Measurements from ENCODE around the gene GKAP1. TPM values are rescaled to one million over a fixed set of nuclear protein-coding genes. Genes with fewer than 3 reads are reported as not detected.

GKAP1 gene
- total RNA-seq, 1 experiment from 2014 or later: 7.5 TPM

GRCh38 chr9:83722726-83723495 is 94.7 kb downstream of the GKAP1 start:
- no peak overlapping the region for H3K4me3 Mint-ChIP-seq (ENCODE audit: low read depth, unreplicated experiment)
- no peaks in the 10 kb centered on the region for H3K27me3 Mint-ChIP-seq (ENCODE audit: unreplicated experiment)
- H3K9me3 Mint-ChIP-seq (ENCODE audit: low read depth, unreplicated experiment): no peaks in the 10 kb centered on the region
- no peak for TF ChIP-seq CTCF (IDR thresholded peaks at IDR 0.05; ENCODE audit: unreplicated experiment)
- no peaks in the 10 kb centered on the region for H3K36me3 Mint-ChIP-seq (ENCODE audit: insufficient read depth, unreplicated experiment)
- CTCF ChIA-PET: no interaction called here
- BruUV-seq (replicated peaks): no TSS peak
- no peak overlapping the region for H3K27ac Mint-ChIP-seq (ENCODE audit: unreplicated experiment)
- DNase-seq: no peak
- H3K4me1 Mint-ChIP-seq (ENCODE audit: low read depth, unreplicated experiment): no peaks in the 10 kb centered on the region
- intact Hi-C loops (cut with micrococcal nuclease; ENCODE audit: unreplicated experiment): no loop called here

- H3K4me1 Mint-ChIP-seq (ENCODE audit: low read depth, unreplicated experiment): no peaks in the 10 kb centered on the region
- intact Hi-C loops (cut with micrococcal nuclease; ENCODE audit: unreplicated experiment): no loop called here
- TF ChIP-seq CTCF (IDR thresholded peaks at IDR 0.05; ENCODE audit: unreplicated experiment): no peak
- no TSS peak for BruUV-seq (replicated peaks)
- no peaks in the 10 kb centered on the region for H3K9me3 Mint-ChIP-seq (ENCODE audit: low read depth, unreplicated experiment)
- no peak overlapping the region for H3K4me3 Mint-ChIP-seq (ENCODE audit: low read depth, unreplicated experiment)
- DNase-seq: no peak
- no peak overlapping the region for H3K27ac Mint-ChIP-seq (ENCODE audit: unreplicated experiment)
- H3K27me3 Mint-ChIP-seq (ENCODE audit: unreplicated experiment): no peaks in the 10 kb centered on the region
- CTCF ChIA-PET: no interaction called here
- no peaks in the 10 kb centered on the region for H3K36me3 Mint-ChIP-seq (ENCODE audit: insufficient read depth, unreplicated experiment)
Observed at GRCh38 chr9:83721509-83721908, 96.1 kb downstream of the GKAP1 start.

- DNase-seq: no peak
- intact Hi-C loops (cut with micrococcal nuclease; ENCODE audit: unreplicated experiment): no loop called here
- no peaks in the 10 kb centered on the region for H3K36me3 Mint-ChIP-seq (ENCODE audit: insufficient read depth, unreplicated experiment)
- BruUV-seq (replicated peaks): no TSS peak
- no peak overlapping the region for H3K4me3 Mint-ChIP-seq (ENCODE audit: low read depth, unreplicated experiment)
- no peak for TF ChIP-seq CTCF (IDR thresholded peaks at IDR 0.05; ENCODE audit: unreplicated experiment)
- no peaks in the 10 kb centered on the region for H3K9me3 Mint-ChIP-seq (ENCODE audit: low read depth, unreplicated experiment)
- no peaks in the 10 kb centered on the region for H3K4me1 Mint-ChIP-seq (ENCODE audit: low read depth, unreplicated experiment)
- H3K27me3 Mint-ChIP-seq (ENCODE audit: unreplicated experiment): no peaks in the 10 kb centered on the region
- CTCF ChIA-PET: interaction anchor here (0.8 kb wide), 1 partner anchor 60 kb away, joined by 6 read pairs; no protein-coding TSS in a partner anchor
- H3K27ac Mint-ChIP-seq (ENCODE audit: unreplicated experiment): no peak overlapping the region
Observed at GRCh38 chr9:83715794-83716193, 101.8 kb downstream of the GKAP1 start.

GRCh38 chr9:83715221-83715620 is 102.3 kb downstream of the GKAP1 start:
- BruUV-seq (replicated peaks): no TSS peak
- Mint-ChIP-seq H3K4me1 (ENCODE audit: low read depth, unreplicated experiment) (no peaks in the 10 kb centered on the region), H3K4me3 (ENCODE audit: low read depth, unreplicated experiment) (no peak overlapping the region), H3K27ac (ENCODE audit: unreplicated experiment) (no peak overlapping the region), H3K9me3 (ENCODE audit: low read depth, unreplicated experiment) (no peaks in the 10 kb centered on the region), H3K36me3 (ENCODE audit: insufficient read depth, unreplicated experiment) (no peaks in the 10 kb centered on the region), H3K27me3 (ENCODE audit: unreplicated experiment) (no peaks in the 10 kb centered on the region)
- no peak for DNase-seq
- CTCF ChIA-PET: interaction anchor here (0.8 kb wide), 1 partner anchor 61 kb away, joined by 6 read pairs; no protein-coding TSS in a partner anchor
- intact Hi-C loops (cut with micrococcal nuclease; ENCODE audit: unreplicated experiment): no loop called here
- no peak for TF ChIP-seq CTCF (IDR thresholded peaks at IDR 0.05; ENCODE audit: unreplicated experiment)

All from Calu3 (cell line).